Hepatocyte (in vitro differentiated cells): ENCODE data around the gene SNX24. TPM values are rescaled to one million over a fixed set of nuclear protein-coding genes. Genes with fewer than 3 reads are reported as not detected.

Source experiments
- DNase-seq: peaks from one replicate; pipeline ENCODE4 v3.0.0-alpha.2; 2016; ENCODE audit warnings: low spot score
- H2AFZ ChIP-seq: fragments of 200-600 bp; sonication (generic); 2 replicates; pipeline ENCODE4 v1.6.0; 2016; ENCODE audit warnings: antibody characterized with exemption, mild to moderate bottlenecking
- H3K27ac ChIP-seq: fragments of 200-600 bp; sonication (generic); 2 replicates; pipeline ENCODE4 v1.5.1; 2016; ENCODE audit warnings: mild to moderate bottlenecking
- H3K27me3 ChIP-seq: fragments of 200-600 bp; sonication (generic); 2 replicates; pipeline ENCODE4 v1.6.1; 2016
- H3K36me3 ChIP-seq: fragments of 200-600 bp; sonication (generic); replicated peaks from 2 replicates; pipeline ENCODE4 v1.5.1; 2016; ENCODE audit warnings: low read depth; ENCODE audit not compliant: insufficient read depth
- H3K4me1 ChIP-seq: fragments of 200-600 bp; sonication (generic); 2 replicates; pipeline ENCODE4 v1.5.1; 2016; ENCODE audit warnings: mild to moderate bottlenecking, moderate library complexity; ENCODE audit not compliant: insufficient read depth
- H3K4me2 ChIP-seq: fragments of 200-600 bp; sonication (generic); 2 replicates; pipeline ENCODE4 v1.6.0; 2016
- H3K4me3 ChIP-seq: fragments of 200-600 bp; sonication (generic); 2 replicates; pipeline ENCODE4 v1.5.1; 2016; ENCODE audit warnings: mild to moderate bottlenecking
- H3K79me2 ChIP-seq: fragments of 200-600 bp; sonication (generic); 2 replicates; pipeline ENCODE4 v1.6.0; 2017; ENCODE audit warnings: mild to moderate bottlenecking
- H3K9me2 ChIP-seq: fragments of 200-600 bp; sonication (generic); replicated peaks from 2 replicates; pipeline ENCODE4 v1.6.0; 2017; ENCODE audit warnings: mild to moderate bottlenecking; ENCODE audit not compliant: insufficient read depth
- H3K9me3 ChIP-seq: fragments of 200-600 bp; sonication (generic); 2 replicates; pipeline ENCODE4 v1.5.1; 2016; ENCODE audit warnings: low read depth, mild to moderate bottlenecking
- H4K20me1 ChIP-seq: fragments of 200-600 bp; sonication (generic); 2 replicates; pipeline ENCODE4 v1.6.0; 2016; ENCODE audit warnings: mild to moderate bottlenecking; ENCODE audit not compliant: insufficient read depth, poor library complexity, severe bottlenecking
- CTCF ChIP-seq: fragments of 200-600 bp; sonication (generic); IDR thresholded peaks from 2 replicates; pipeline ENCODE4 v1.5.1; 2016; ENCODE audit warnings: antibody characterized with exemption, mild to moderate bottlenecking; ENCODE audit not compliant: poor library complexity
- EZH2 ChIP-seq: fragments of 200-600 bp; sonication (generic); IDR thresholded peaks from 2 replicates; pipeline ENCODE4 v1.6.1; 2016; ENCODE audit warnings: antibody characterized with exemption, mild to moderate bottlenecking, borderline replicate concordance
- EZH2phosphoT487 ChIP-seq: fragments of 200-600 bp; sonication (generic); IDR thresholded peaks from one replicate; pipeline ENCODE4 v1.6.1; 2018; ENCODE audit warnings: antibody characterized with exemption, mild to moderate bottlenecking, low read depth, moderate library complexity; ENCODE audit not compliant: unreplicated experiment, severe bottlenecking
- WGBS: methylation state at CpG from one replicate; pipeline ENCODE4 v1.1.6; 2016; ENCODE audit warnings: low lambda C conversion rate; ENCODE audit errors: missing lambda C conversion rate; 5-methylcytosine and 5-hydroxymethylcytosine counted together
- polyA plus RNA-seq: library from polyadenylated mRNA; unstranded; fragments of >200 nt; fragmentation: Nextera tagmentation; extraction: Ambion mirVana; gene quantifications from 2 replicates; pipeline ENCODE4 v1.2.1, GENCODE V29; 2016
- small RNA-seq: library from RNA; depleted of rRNA; stranded (forward); fragments of <200 nt; gene quantifications from one replicate; pipeline ENCODE3, GENCODE V24; 2014
- total RNA-seq: library from RNA; depleted of rRNA; stranded (reverse); fragments of >200 nt; gene quantifications from 2 replicates; pipeline ENCODE4 v1.2.3, GENCODE V29; 2014

SNX24 gene
- total and polyA plus RNA-seq, 2 experiments from 2014 or later: 28.8 to 38.2 TPM

GRCh38 chr5:123047706-123048105 is 202.3 kb downstream of the SNX24 start:
- H3K4me1 ChIP-seq: no peaks in the 10 kb centered on the region
- no peak overlapping the region for H3K4me2 ChIP-seq
- H2AFZ ChIP-seq: no peak overlapping the region
- TF ChIP-seq EZH2phosphoT487 (no peak), CTCF (no peak), EZH2 (no peak)
- DNase-seq: no peak
- H3K9me3 ChIP-seq: no peaks in the 10 kb centered on the region
- H3K9me2 ChIP-seq: no peaks in the 10 kb centered on the region
- H3K27ac ChIP-seq: no peak overlapping the region
- H3K36me3 ChIP-seq: no peaks in the 10 kb centered on the region
- no peaks in the 10 kb centered on the region for H4K20me1 ChIP-seq
- 88% methylated on average over 1 of the region's 1 CpG for WGBS
- H3K79me2 ChIP-seq: no peaks in the 10 kb centered on the region
- H3K27me3 ChIP-seq: no peaks in the 10 kb centered on the region
- H3K4me3 ChIP-seq: no peak overlapping the region

- Histone ChIP-seq H3K9me2 (no peaks in the 10 kb centered on the region), H3K27me3 (no peaks in the 10 kb centered on the region), H3K79me2 (no peaks in the 10 kb centered on the region), H3K4me3 (no peak overlapping the region), H3K36me3 (no peaks in the 10 kb centered on the region), H4K20me1 (no peaks in the 10 kb centered on the region), H3K27ac (no peak overlapping the region), H2AFZ (no peak overlapping the region), H3K4me1 (no peaks in the 10 kb centered on the region), H3K9me3 (no peaks in the 10 kb centered on the region), H3K4me2 (no peak overlapping the region)
- no peak for DNase-seq
- no peak for TF ChIP-seq EZH2
- TF ChIP-seq EZH2phosphoT487: no peak
- TF ChIP-seq CTCF: no peak
- 96% methylated on average over 2 of the region's 2 CpGs for WGBS
Measured at GRCh38 chr5:123051206-123051605, 205.8 kb downstream of the SNX24 start.

Small RNAs within 50 kb of the gene (small RNA-seq; reads per million reads assigned to genes)
- gene RN7SL689P: not detected

Other genes starting within 250 kb of the SNX24 start
- 98.4 and 107 TPM in 2 replicates for gene SNX2, start 70.5 kb upstream of the SNX24 start, total RNA-seq
- gene SNX2, start 70.5 kb upstream of the SNX24 start, polyA plus RNA-seq: 99.5 and 102 TPM in 2 replicates
- gene PPIC, start 191.1 kb downstream of the SNX24 start, total RNA-seq: 80.4 and 91.0 TPM in 2 replicates
- gene PPIC, start 191.1 kb downstream of the SNX24 start, polyA plus RNA-seq: 233 and 249 TPM in 2 replicates
- 6.3 and 9.9 TPM in 2 replicates for gene PRDM6, start 243.6 kb downstream of the SNX24 start, total RNA-seq
- 10.9 and 12.7 TPM in 2 replicates for gene PRDM6, start 243.6 kb downstream of the SNX24 start, polyA plus RNA-seq